MM.1S (cell line): ENCODE results near the gene TAF1B.

Source experiments
- CTCF ChIP-seq: fragments of 300-600 bp; sonication (generic); IDR thresholded peaks from 2 replicates; pipeline ENCODE4 v1.5.1; 2016; ENCODE audit warnings: antibody characterized with exemption, low read length, mixed read lengths
- EZH2 ChIP-seq: fragments of 300-600 bp; sonication (generic); optimal IDR thresholded peaks from 2 replicates; pipeline ENCODE3; 2017; ENCODE audit warnings: low read depth, mild to moderate bottlenecking, antibody characterized with exemption, low read length, mixed read lengths
- EZH2phosphoT487 ChIP-seq: fragments of 300-600 bp; sonication (generic); IDR thresholded peaks from 2 replicates; pipeline ENCODE4 v1.6.1; 2018; ENCODE audit warnings: antibody characterized with exemption, low read length

- no peak for TF ChIP-seq CTCF
- TF ChIP-seq EZH2: no peak
- TF ChIP-seq EZH2phosphoT487: no peak
Observed at GRCh38 chr2:9939587-9940485, 96.6 kb downstream of the TAF1B start.
